ENCODE results near the gene PPARG. TPM values are rescaled to one million over a fixed set of nuclear protein-coding genes. Genes with fewer than 3 reads are reported as not detected.

The PPARG gene
- total and polyA plus RNA-seq, 2 of the 8 experiments (the other 6 are each of a cell fraction or from before 2014, with no cell fraction given), result 0.06 TPM; not detected in 1

DNA sequence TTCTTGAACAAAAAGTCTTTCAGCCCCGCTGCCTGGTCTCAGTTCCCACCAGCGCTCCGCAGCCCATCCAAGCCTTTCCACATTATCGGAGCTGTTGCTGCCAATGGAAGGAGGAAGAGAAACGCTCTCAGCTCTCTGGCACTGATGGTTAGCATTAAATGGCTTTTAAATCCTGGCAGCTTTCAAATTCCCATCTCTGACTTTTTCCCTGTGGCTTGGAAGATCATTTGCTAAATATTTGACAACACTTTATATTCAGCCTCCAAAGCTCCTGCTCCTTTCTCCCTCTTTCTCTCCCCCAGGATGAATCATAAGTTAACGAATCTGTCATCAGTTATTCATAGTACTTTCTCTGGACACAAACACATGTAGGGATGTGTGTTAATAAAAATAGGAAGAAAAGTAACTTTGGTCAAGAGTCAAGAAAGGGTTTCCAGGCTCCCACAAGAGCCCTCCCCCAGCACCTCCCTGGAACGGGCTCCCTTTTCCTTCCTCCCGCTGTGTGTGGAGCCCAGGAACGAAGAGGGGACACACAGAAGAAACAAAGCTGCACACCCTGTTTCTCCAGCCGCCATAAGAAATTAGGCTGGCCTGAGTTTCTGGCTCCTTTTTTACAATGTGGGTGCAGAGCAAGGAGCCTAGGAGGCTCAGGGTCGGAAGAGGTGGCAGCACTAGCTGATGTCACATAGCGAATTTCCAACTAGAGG is 147.8 kb downstream of the PPARG start (continued):
- TF ChIP-seq SAP30 (IDR thresholded peaks at IDR 0.05; ENCODE audit: insufficient read depth, insufficient replicate concordance, low read length) (no peak), RXRA (IDR thresholded peaks at IDR 0.05; ENCODE audit: insufficient read depth, low read depth, low read length) (no peak), JUND (IDR thresholded peaks at IDR 0.05; ENCODE audit: low read length) (no peak), SP4 (IDR thresholded peaks at IDR 0.05; ENCODE audit: low read length) (no peak)
